ENCODE results near the gene NELL1. TPM values are rescaled to one million over a fixed set of nuclear protein-coding genes. Genes with fewer than 3 reads are reported as not detected.

Gene NELL1
- polyA plus RNA-seq, 2 of the 4 experiments (the other 2 are of a cell fraction): not detected

DNA sequence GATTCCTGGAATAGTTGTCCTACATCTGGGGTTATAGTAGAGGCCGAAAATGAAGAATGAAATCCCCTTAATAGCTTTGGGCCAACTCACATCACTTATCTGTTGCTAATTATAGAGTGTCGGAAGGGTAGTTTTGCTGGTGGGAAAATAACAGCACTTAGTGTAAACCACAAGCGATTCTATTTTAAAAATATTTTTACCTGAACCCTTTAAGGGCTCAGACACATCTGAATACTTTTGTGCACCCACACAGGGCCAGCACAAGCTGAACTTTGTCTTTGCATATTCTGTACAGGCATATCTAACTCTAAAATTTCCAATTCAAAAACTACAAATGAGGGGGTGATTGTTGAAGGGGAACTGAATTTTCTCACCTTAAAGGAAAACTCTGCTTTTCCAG is 42.4 kb upstream of the NELL1 start:
- CTCF ChIA-PET: interaction anchor here (1.3 to 3.5 kb wide), 3 partner anchors 11 to 21 kb away, joined by 4 to 17 read pairs (median 5); no protein-coding TSS in a partner anchor
- POLR2A ChIA-PET: no interaction called here
- no peaks in the 10 kb centered on the region for H3K4me1 ChIP-seq
- FAIRE-seq (no peak), ATAC-seq (no peak), DNase-seq (ENCODE audit: low read depth in 1 of 2, low spot score in 1 of 2) (no peak)
- 42% methylated on average over 3 of the region's 3 CpGs for WGBS (ENCODE audit: missing lambda C conversion rate)
- no peak overlapping the region for H3K4me3 ChIP-seq
- no peak overlapping the region for H3K4me2 ChIP-seq
- H3K9me3 ChIP-seq: no peaks in the 10 kb centered on the region
- TF ChIP-seq PBX3 (IDR thresholded peaks at IDR 0.05) (no peak), JUNB (IDR thresholded peaks at IDR 0.05) (no peak), MYC (IDR thresholded peaks at IDR 0.05; ENCODE audit: borderline replicate concordance, low read length) (no peak), RFX5 (IDR thresholded peaks at IDR 0.05) (no peak), EHF (CRISPR knock-in tag; IDR thresholded peaks at IDR 0.05) (no peak), RCOR1 (IDR thresholded peaks at IDR 0.05; ENCODE audit: low read depth, low read length) (no peak), CHD2 (IDR thresholded peaks at IDR 0.05; ENCODE audit: low read length, partially characterized antibody) (no peak), SREBF2 (IDR thresholded peaks at IDR 0.05) (no peak), NPAS2 (CRISPR knock-in tag; IDR thresholded peaks at IDR 0.05; ENCODE audit: borderline replicate concordance) (no peak), BHLHE40 (IDR thresholded peaks at IDR 0.05; ENCODE audit: low read depth, low read length) (no peak), JUN (IDR thresholded peaks at IDR 0.05) (no peak), PHF8 (IDR thresholded peaks at IDR 0.05; ENCODE audit: borderline replicate concordance, low read depth) (no peak), CTCF (IDR thresholded peaks at IDR 0.05) (no peak)
- H3K27ac ChIP-seq: no peak overlapping the region

GRCh38 chr11:20627701-20628100 is 41.7 kb upstream of the NELL1 start:
- Histone ChIP-seq H3K4me3 (no peak overlapping the region), H3K27ac (no peak overlapping the region), H3K4me1 (no peaks in the 10 kb centered on the region), H3K4me2 (no peak overlapping the region), H3K9me3 (no peaks in the 10 kb centered on the region)
- FAIRE-seq (no peak), DNase-seq (ENCODE audit: low read depth in 1 of 2, low spot score in 1 of 2) (no peak), ATAC-seq (no peak)
- CTCF ChIA-PET: interaction anchor here (1.3 to 3.5 kb wide), 2 partner anchors 10 to 20 kb away, joined by 4 to 17 read pairs; no protein-coding TSS in a partner anchor
- WGBS (ENCODE audit: missing lambda C conversion rate): 11% methylated on average over 3 of the region's 3 CpGs
- TF ChIP-seq EHMT2 (IDR thresholded peaks at IDR 0.05; ENCODE audit: low read depth): no peak
- no peak for TF ChIP-seq TFCP2L1 (CRISPR knock-in tag; IDR thresholded peaks at IDR 0.05)
- no peak for TF ChIP-seq NPAS2 (CRISPR knock-in tag; IDR thresholded peaks at IDR 0.05; ENCODE audit: borderline replicate concordance)
- TF ChIP-seq HEYL (CRISPR knock-in tag; IDR thresholded peaks at IDR 0.05): no peak
- no peak for TF ChIP-seq ESRRA (IDR thresholded peaks at IDR 0.05; ENCODE audit: borderline replicate concordance, low read length)
- TF ChIP-seq SMC3 (IDR thresholded peaks at IDR 0.05): no peak
- TF ChIP-seq RNF2 (IDR thresholded peaks at IDR 0.05; ENCODE audit: borderline replicate concordance, low read depth): no peak
- TF ChIP-seq BHLHE40 (IDR thresholded peaks at IDR 0.05; ENCODE audit: low read depth, low read length): no peak
- TF ChIP-seq PHF8 (IDR thresholded peaks at IDR 0.05; ENCODE audit: borderline replicate concordance, low read depth): no peak
- TF ChIP-seq CBX2 (IDR thresholded peaks at IDR 0.05; ENCODE audit: borderline replicate concordance, low read depth): no peak
- no peak for TF ChIP-seq ZNF302 (CRISPR knock-in tag; IDR thresholded peaks at IDR 0.05)
- TF ChIP-seq HES2 (IDR thresholded peaks at IDR 0.05): no peak
- POLR2A ChIA-PET: no interaction called here

Data from A549 (cell line).